SH-SY5Y (cell line): Measurements from ENCODE around the gene TRAP1.

Experiments used
- GATA2 ChIP-seq: IDR thresholded peaks from 2 replicates; pipeline ENCODE4 v1.6.1; 2011; ENCODE audit warnings: mild to moderate bottlenecking, low read depth, low read length
- GATA3 ChIP-seq: IDR thresholded peaks from 2 replicates; pipeline ENCODE4 v1.6.1; 2011; ENCODE audit warnings: low read depth, mild to moderate bottlenecking, low read length, moderate library complexity

The TRAP1 gene

GRCh38 chr16:3717235-3718018, at the start of gene TRAP1:
Gene TRAP1, minus strand, starts transcription at chr16:3717524. Its CDS starts 16 bp downstream, at chr16:3717508.
- no peak for TF ChIP-seq GATA3
- TF ChIP-seq GATA2: no peak

GRCh38 chr16:3766177-3766576, 48.9 kb upstream of the TRAP1 start:
- TF ChIP-seq GATA3: no peak
- TF ChIP-seq GATA2: no peak

DNA sequence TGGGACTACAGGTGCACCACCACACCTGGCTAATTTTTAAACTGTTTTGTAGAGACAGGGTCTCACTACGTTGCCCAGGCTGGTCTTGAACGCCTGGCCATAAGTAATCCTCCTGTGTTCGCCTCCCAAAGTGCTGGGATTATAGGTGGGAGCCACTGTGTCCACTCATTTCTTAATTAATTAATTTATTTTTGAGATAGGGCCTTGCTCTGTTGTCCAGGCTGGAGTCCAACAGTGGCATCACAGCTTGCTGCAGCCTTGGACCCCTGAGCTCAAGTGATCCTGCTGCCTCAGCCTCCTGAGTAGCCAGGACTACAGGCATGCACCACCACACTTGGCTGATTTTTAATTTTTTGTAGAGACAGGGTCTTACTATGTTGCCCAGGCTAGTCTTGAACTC, 47.1 kb upstream of the TRAP1 start:
- TF ChIP-seq GATA3: no peak
- TF ChIP-seq GATA2: no peak

- TF ChIP-seq GATA3 (no peak), GATA2 (no peak)
Observed at GRCh38 chr16:3762107-3762750, 44.9 kb upstream of the TRAP1 start.

DNA sequence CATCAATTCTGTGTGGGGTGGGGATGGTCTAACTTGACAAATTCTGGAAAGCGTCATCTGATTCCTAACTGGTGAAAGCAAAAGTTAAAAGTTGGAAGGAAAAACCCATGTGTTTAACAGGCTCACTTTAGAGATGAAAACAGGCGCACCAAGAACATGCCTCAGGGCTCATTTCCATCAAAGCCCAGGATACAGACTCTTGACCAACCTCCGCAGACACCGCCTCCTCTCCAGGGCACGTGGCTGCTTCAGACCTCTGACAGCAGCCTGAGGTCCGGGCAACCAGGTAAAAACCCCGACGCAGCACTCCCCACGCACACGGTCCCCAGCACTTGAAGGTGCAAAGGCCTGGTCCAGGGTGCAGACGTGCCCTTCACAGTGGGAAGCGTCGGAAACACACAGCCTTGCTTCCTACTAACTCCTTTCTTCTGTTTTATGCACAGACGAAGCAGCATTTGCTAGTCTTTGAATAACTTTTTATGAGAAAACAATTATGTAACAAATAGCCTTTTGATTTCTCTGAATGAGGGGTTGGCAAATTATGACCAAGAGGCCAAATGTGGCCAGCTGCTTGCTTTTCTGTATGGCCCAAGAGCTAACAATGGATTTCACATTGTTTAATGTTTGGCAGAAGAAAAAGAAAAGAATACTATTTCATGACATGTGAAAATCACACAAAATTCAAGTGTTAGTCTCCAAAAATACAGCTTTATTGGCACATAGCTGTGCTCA, 44.2 kb upstream of the TRAP1 start:
- TF ChIP-seq GATA3: no peak
- no peak for TF ChIP-seq GATA2

DNA sequence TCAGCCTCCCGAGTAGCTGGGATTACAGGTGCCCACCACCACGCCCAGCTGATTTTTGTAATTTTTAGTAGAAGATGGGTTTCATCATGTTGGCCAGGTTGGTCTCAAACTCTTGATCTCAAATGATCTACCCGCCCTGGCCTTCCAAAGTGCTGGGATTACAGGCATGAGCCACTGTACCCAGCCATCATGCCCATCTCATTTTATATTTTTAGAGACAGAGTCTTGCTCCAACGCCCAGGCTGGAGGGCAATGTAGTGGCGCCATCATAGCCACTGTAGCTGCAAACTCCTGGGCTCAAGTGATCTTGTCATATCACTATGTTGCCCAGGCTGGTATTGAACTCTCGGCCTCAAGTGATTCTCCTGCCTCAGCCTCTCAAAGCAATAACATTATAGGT, 43.2 kb upstream of the TRAP1 start:
- no peak for TF ChIP-seq GATA3
- no peak for TF ChIP-seq GATA2

DNA sequence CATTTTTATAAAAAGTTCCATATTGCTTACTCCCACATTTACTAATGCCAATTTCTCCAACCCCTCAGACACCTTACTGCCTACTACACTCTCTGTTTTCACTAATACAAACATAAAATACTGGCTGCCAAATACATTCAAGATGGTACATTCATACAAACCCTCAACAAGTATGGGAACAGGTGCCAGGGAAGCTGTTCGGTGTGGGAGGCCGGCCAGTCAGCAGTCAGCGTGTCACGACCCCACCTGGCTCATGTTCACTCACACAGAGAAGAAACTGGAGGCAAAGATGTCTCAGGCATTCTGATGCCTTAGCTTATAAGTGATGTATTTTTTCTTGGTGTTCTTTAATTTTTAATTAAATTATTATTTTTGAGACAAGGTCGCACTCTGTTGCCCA, 42.4 kb upstream of the TRAP1 start:
- no peak for TF ChIP-seq GATA3
- no peak for TF ChIP-seq GATA2

- no peak for TF ChIP-seq GATA3
- no peak for TF ChIP-seq GATA2
Observed at GRCh38 chr16:3756113-3756512, 38.8 kb upstream of the TRAP1 start.

DNA sequence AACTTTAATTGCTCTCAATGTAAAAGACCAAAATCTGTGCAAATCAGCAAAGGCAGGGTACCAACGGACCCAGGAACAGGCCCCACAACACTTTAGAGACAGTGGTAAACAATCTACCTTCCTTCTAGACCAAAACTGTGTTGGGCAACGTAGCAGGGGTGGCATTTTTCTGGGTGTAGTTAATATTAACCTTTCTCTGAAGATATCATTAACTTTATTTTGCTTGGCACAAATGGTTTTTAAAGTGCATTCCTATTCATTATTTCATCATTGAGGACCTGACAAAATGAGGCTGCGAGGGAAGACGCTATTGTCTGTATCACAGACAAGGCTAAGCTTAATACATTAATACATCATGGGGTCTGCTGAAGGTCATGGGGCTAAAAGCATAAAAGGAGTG, 37.9 kb upstream of the TRAP1 start:
- TF ChIP-seq GATA3 (no peak), GATA2 (no peak)

DNA sequence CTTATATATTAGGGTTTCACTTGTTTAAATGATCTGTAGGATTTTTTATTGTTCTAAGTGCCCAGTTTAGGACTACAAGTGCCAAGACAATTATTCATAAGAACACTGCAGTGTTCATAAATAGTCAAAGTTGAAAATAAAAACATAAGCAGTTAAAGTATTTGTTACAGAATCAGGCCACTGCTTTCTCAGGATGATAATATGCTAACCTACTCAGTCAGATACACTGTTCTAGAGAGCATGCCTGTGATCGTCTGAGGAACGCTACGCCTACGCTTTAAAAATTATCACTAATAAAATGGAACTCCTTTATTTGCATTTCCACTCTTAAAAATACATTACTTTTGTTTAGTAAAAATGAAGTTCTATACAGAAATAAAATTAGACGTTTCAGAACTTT, 37.4 kb upstream of the TRAP1 start:
- TF ChIP-seq GATA2 (no peak), GATA3 (no peak)

DNA sequence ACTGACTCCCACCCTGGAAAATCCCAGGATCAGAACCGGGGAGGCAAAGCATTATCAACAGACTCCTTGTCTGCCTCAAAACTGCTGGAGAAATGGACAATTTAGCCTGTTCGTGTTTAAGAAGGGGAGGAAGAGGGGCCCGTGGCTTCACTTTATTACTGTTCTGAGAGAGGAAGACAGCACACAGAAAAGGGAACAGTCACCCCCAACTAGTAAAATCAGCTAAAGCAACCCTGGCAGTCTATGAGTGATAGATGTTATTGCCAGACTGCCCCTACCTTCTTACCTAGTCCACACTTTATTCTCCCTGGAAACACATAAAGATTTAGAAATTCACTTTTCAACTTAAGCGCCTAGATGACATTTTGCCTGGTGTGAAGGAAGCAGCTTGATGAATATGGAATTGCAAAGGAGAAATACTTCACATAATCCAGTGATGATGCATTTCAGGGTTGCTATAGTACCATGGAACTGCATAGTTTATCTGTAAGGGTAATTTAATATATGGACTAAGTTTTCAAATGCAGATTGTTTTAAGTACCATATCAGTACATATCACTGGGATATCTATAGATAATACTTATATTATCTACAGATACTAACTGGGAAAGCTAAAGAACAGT, 36.9 kb upstream of the TRAP1 start:
- TF ChIP-seq GATA2 (no peak), GATA3 (no peak)

DNA sequence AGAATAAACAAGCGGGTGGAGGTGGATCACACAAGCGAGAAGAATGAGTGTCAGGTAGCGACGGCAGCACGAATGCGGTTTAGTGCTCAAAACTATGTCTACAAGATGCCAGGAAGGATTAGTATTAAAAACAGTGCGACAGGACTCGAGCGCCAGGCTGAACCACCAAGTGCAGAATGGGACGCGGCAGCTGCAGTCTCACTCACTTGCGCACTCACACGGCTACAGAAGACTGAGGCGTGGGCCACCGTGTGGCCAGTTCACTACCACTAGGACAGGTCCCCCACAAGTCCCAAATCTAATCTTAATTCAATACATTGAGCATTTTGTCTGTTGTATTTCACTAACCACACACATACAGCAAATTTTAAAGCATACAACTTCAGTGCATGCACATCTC, 35.7 kb upstream of the TRAP1 start:
- TF ChIP-seq GATA2: no peak

DNA sequence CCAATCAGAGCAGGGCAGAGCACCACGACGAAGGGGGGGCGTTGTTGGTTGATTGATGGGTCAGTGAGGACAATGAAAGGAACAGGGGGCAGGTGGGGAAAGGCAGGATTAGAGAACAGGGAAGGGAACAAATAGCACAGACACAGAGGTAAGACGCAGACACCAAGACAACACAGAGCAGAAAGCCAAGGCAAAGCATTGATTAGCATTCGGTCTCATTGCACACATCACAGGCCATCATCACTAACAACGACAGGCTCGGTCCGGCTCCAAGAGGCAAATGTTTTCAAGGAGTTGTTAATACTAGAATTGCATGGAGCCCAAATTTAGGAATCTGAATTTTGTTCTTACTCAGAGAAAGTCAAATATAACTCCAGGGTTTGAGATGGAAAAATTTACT, 34.6 kb upstream of the TRAP1 start:
- TF ChIP-seq GATA3 (no peak), GATA2 (no peak)

- TF ChIP-seq GATA2 (no peak), GATA3 (no peak)
Observed at GRCh38 chr16:3748307-3748706, 31.0 kb upstream of the TRAP1 start.
